ENCODE data around the gene LRRFIP1. TPM values are rescaled to one million over a fixed set of nuclear protein-coding genes. Genes with fewer than 3 reads are reported as not detected.

The LRRFIP1 gene
- total RNA-seq, 1 donor from 2014 or later, result 134 TPM

GRCh38 chr2:237651761-237652160 is 24.4 kb downstream of the LRRFIP1 start:
- Mint-ChIP-seq H3K4me1 (peaks cover 30% of the 10 kb centered on the region), H3K27ac (no peak overlapping the region), H3K4me3 (no peak overlapping the region), H3K9me3 (peaks cover 8% of the 10 kb centered on the region), H3K27me3 (peaks cover 10% of the 10 kb centered on the region), H3K36me3 (ENCODE audit: low read depth) (no peaks in the 10 kb centered on the region)
- DNase-seq, result no peak
- ATAC-seq (ENCODE audit: low read depth), result no peak
- no peak for TF ChIP-seq CTCF (IDR thresholded peaks at IDR 0.05)
- intact Hi-C loops (cut with micrococcal nuclease), result no loop called here
- POLR2A ChIA-PET, result no interaction called here
- CTCF ChIA-PET, result no interaction called here

GRCh38 chr2:237652181-237652580 is 24.8 kb downstream of the LRRFIP1 start:
- Mint-ChIP-seq H3K27ac (no peak overlapping the region), H3K36me3 (ENCODE audit: low read depth) (no peaks in the 10 kb centered on the region), H3K27me3 (peaks cover 11% of the 10 kb centered on the region), H3K9me3 (peaks cover 8% of the 10 kb centered on the region), H3K4me3 (no peak overlapping the region), H3K4me1 (peaks cover 30% of the 10 kb centered on the region)
- ChIA-PET POLR2A (no interaction called here), CTCF (no interaction called here)
- TF ChIP-seq CTCF (IDR thresholded peaks at IDR 0.05), result no peak
- intact Hi-C loops (cut with micrococcal nuclease), result no loop called here
- ATAC-seq (ENCODE audit: low read depth) (no peak), DNase-seq (no peak)

- Mint-ChIP-seq H3K4me1 (peaks cover 30% of the 10 kb centered on the region), H3K36me3 (ENCODE audit: low read depth) (no peaks in the 10 kb centered on the region), H3K9me3 (peaks cover 8% of the 10 kb centered on the region), H3K4me3 (peak overlapping the region; percentile 9), H3K27me3 (peaks cover 10% of the 10 kb centered on the region), H3K27ac (peak overlapping the region; percentile 13)
- DNase-seq, result no peak
- ChIA-PET POLR2A (no interaction called here), CTCF (interaction anchor here (0.9 to 1.2 kb wide), 3 partner anchors 21 to 92 kb away, joined by 3 to 5 read pairs (median 3); no protein-coding TSS in a partner anchor)
- intact Hi-C loops (cut with micrococcal nuclease), result no loop called here
- ATAC-seq (ENCODE audit: low read depth), result peak; percentile 52
- TF ChIP-seq CTCF (IDR thresholded peaks at IDR 0.05), result no peak
Measured at GRCh38 chr2:237652854-237653253, 25.5 kb downstream of the LRRFIP1 start.

GRCh38 chr2:237653776-237654558 is 26.6 kb downstream of the LRRFIP1 start:
- DNase-seq, result no peak
- no peak overlapping the region for H3K4me3 Mint-ChIP-seq
- H3K4me1 Mint-ChIP-seq, result peaks cover 30% of the 10 kb centered on the region
- ChIA-PET CTCF (interaction anchor here (0.9 to 1.2 kb wide), 2 partner anchors 19 to 90 kb away, joined by 3 to 5 read pairs; no protein-coding TSS in a partner anchor), POLR2A (no interaction called here)
- no peak for ATAC-seq (ENCODE audit: low read depth)
- H3K9me3 Mint-ChIP-seq, result peaks cover 8% of the 10 kb centered on the region
- no peaks in the 10 kb centered on the region for H3K36me3 Mint-ChIP-seq (ENCODE audit: low read depth)
- intact Hi-C loops (cut with micrococcal nuclease), result no loop called here
- peaks cover 15% of the 10 kb centered on the region for H3K27me3 Mint-ChIP-seq
- no peak for TF ChIP-seq CTCF (IDR thresholded peaks at IDR 0.05)
- no peak overlapping the region for H3K27ac Mint-ChIP-seq

GRCh38 chr2:237657063-237657462 is 29.7 kb downstream of the LRRFIP1 start:
- no peak for TF ChIP-seq CTCF (IDR thresholded peaks at IDR 0.05)
- ATAC-seq (ENCODE audit: low read depth), result no peak
- H3K4me1 Mint-ChIP-seq, result peaks cover 30% of the 10 kb centered on the region
- intact Hi-C loops (cut with micrococcal nuclease), result no loop called here
- no peak for DNase-seq
- peaks cover 9% of the 10 kb centered on the region for H3K27me3 Mint-ChIP-seq
- H3K9me3 Mint-ChIP-seq, result peaks cover 8% of the 10 kb centered on the region
- CTCF ChIA-PET, result no interaction called here
- no peak overlapping the region for H3K4me3 Mint-ChIP-seq
- H3K27ac Mint-ChIP-seq, result no peak overlapping the region
- POLR2A ChIA-PET, result no interaction called here
- H3K36me3 Mint-ChIP-seq (ENCODE audit: low read depth), result no peaks in the 10 kb centered on the region

All from activated B cell treated with CpG ODN at 0.5 μM for 24 hours (primary cell).